Ramos (cell line): Measurements from ENCODE around the gene KRTAP22-2.

Experiments used
- in situ Hi-C: fragments of 300-500 bp; cut with MboI; formaldehyde crosslinking; loops from one replicate; pipeline ENCODE4 v1.14.3; 2022; ENCODE audit warnings: low sequenced_read_pairs; ENCODE audit not compliant: unreplicated experiment

KRTAP22-2 gene

DNA sequence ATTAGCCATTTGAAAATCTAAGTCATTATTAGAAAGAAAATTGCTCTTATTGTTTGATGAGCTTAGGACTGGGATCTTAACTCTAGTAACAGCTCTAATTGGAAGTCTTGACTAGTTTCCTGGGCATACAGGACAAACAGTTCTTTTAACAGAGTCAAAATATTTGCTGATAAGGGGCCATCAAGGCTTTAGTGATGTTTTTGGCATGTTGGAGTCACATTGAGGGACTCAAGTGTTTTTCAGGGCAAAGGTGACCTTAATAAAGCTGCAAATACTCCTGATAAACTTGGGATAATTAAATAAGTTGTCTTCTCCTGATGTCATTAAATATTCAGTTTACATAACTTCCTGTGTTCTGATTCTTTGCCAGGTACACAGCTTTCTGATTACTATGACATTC, 22.6 kb downstream of the KRTAP22-2 start:
- in situ Hi-C loops, result no loop called here

DNA sequence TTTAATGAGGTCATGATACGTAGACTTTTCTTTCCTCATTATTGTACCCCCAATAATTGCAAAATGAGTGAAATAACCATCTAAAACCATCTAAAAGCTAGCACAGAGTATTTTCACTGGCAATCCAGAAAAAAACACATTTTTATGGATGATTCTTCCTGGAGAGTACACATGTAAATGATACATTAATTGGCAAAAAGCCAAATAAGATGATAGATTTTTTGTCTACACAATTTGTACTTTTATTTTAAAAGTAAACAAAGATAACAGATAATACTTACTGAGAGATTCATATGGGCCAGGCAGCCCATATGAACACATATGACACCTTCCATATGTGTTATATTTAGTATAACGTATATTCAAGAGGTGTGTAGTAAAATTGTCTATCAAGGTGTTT, 26.6 kb downstream of the KRTAP22-2 start:
- in situ Hi-C loops, result no loop called here

GRCh38 chr21:30563072-30563471, 27.1 kb downstream of the KRTAP22-2 start:
- in situ Hi-C loops, result no loop called here

DNA sequence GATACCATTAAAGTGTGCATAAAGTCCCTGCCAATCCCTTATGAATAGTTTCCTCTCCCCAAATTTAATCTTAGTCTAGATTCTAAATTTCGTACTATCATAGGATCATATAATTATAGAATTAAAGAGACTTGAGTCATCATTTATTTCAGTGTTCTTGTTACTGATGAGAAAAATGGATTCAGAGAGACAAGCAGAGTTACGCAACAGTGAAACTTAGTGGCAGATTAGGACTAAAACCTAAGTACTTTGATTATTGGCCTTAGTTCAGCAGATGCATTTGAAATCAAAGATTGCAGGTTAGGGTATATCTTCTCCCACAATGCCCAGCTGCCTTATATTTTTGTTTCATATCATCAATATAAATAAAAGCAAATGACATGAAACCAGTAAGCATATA, 28.2 kb downstream of the KRTAP22-2 start:
- in situ Hi-C loops, result no loop called here

- in situ Hi-C loops, result no loop called here
These were observed 28.8 kb downstream of the KRTAP22-2 start, which contains the start of gene KRTAP19-7 for GRCh38 chr21:30561264-30561895. Gene KRTAP19-7 (minus strand): TSS chr21:30561314. CDS start chr21:30561289, 25 bp downstream.

- in situ Hi-C loops, result no loop called here
These were observed 35.1 kb downstream of the KRTAP22-2 start for GRCh38 chr21:30555095-30555494.

DNA sequence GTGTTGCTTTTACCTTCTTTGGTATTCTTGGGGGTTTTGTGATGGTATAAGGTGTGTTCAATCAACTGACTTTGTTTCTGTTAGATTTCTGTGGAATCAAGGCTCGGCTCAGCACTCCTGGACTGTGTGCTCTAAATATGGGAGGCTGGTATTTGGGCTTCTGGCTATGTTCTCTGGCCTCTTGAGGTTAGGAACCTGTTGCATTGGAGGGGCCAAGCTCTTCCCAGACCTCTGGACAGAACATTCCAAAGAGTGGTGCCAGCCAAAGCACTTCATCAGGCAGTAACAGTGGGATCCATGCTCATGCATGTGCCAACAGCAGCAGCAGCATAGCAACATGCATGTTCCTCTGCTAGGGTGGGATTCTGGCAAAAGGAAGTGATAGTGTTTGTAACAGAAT, 37.4 kb downstream of the KRTAP22-2 start:
- in situ Hi-C loops, result no loop called here

GRCh38 chr21:30541764-30542163, 48.4 kb downstream of the KRTAP22-2 start, which contains the start of gene KRTAP19-6:
Gene KRTAP19-6 (minus strand): TSS chr21:30541864. CDS start chr21:30541833, 31 bp downstream.
- in situ Hi-C loops, result no loop called here
